Ovary (tissue), 9 donors: ENCODE data around the gene RAI14. TPM values are rescaled to one million over a fixed set of nuclear protein-coding genes. Genes with fewer than 3 reads are reported as not detected.

Experiments
- DNase-seq, 5 donors: peaks; one replicate each; pipeline ENCODE4 v3.0.0-alpha.2; 2019 to 2020
- H3K27ac ChIP-seq, 2 donors: fragments of 200-600 bp; one replicate each; pipeline versions ENCODE4 v1.5.1 to v1.8.0; 2019 to 2022
- H3K27me3 ChIP-seq: fragments of 200-600 bp; one replicate; pipeline ENCODE4 v1.8.0; 2022
- H3K36me3 ChIP-seq: fragments of 200-600 bp; sonication (generic); one replicate; pipeline ENCODE4 v1.5.1; 2019
- H3K4me1 ChIP-seq: one replicate; pipeline ENCODE4 v1.8.1; 2013; ENCODE audit warnings: mild to moderate bottlenecking, moderate library complexity; ENCODE audit not compliant: insufficient read depth
- H3K4me3 ChIP-seq: fragments of 200-600 bp; sonication (generic); one replicate; pipeline ENCODE4 v1.5.1; 2017
- H3K9me3 ChIP-seq, 2 donors: fragments of 200-600 bp in 1 of 2; sonication (generic) in 1 of 2; one replicate each; pipeline versions ENCODE4 v1.5.1 to v1.8.1; 2013 to 2019; ENCODE audit warnings: mild to moderate bottlenecking in 1 of 2, moderate library complexity in 1 of 2
- CTCF ChIP-seq, 3 donors: fragments of 450-650 bp in 2 of 3; fragments of 200-600 bp in 1 of 3; IDR thresholded peaks; one replicate each; pipeline versions ENCODE4 v1.5.1 to v1.8.0; 2016 to 2022; ENCODE audit warnings: antibody characterized with exemption in 3 of 3, mild to moderate bottlenecking in 1 of 3
- EP300 ChIP-seq: sonication (generic); formaldehyde crosslinking; IDR thresholded peaks from one replicate; pipeline ENCODE4 v1.6.1; 2017; ENCODE audit warnings: antibody characterized with exemption
- POLR2A ChIP-seq: fragments of 450-650 bp; IDR thresholded peaks from one replicate; pipeline ENCODE4 v1.6.1; 2017; ENCODE audit warnings: antibody characterized with exemption, mild to moderate bottlenecking, moderate library complexity
- WGBS, 3 donors: extraction: QIAGEN DNeasy Blood & Tissue Kit in 1 of 3; methylation state at CpG; one replicate each; pipeline versions ENCODE4 v1.1.5 to v1.1.7; 2013 to 2017; 5-methylcytosine and 5-hydroxymethylcytosine counted together
- intact Hi-C, 4 donors: fragments of 100-400 bp; cut with DNase I; formaldehyde crosslinking; loops; one replicate each; pipeline versions ENCODE4 v1.11.0 to v1.15.1; 2022 to 2023
- polyA plus RNA-seq, 2 donors: library from polyadenylated mRNA; stranded (reverse); fragments of 200-250 nt in 1 of 2; fragments of 350-450 nt in 1 of 2; fragmentation: Illumina TruSeq in 1 of 2; extraction: RNeasy Lipid Tissue Mini Kit (QIAGEN cat#74804) in 1 of 2; gene quantifications; one replicate each; pipeline ENCODE4 v1.2.3, GENCODE V29; 2013 to 2014
- total RNA-seq, 7 donors: library from RNA; depleted of rRNA in 2 of 7; stranded (reverse); fragments of >200 nt in 2 of 7; fragmentation: NEBNext Ultra II Directional in 3 of 7; extraction: Animal tissue kit (Norgen Biotek cat#: 25700) in 3 of 7; gene quantifications; one replicate each; pipeline versions ENCODE4 v1.1.0 to v1.2.4, GENCODE V29; 2016 to 2023
- donor health status: DM: no; HTN: no; CAD: no; lungs with moderate emphysema.
- donor health status: DM: no; HTN: no; CAD: no.
- donor health status: Bipolar disorder and iron deficiency.
- donor health status: DM: yes; HTN: yes; CAD: no.
- donor health status: DM: no; HTN: no; CAD: no.
- donor health status: DM: yes; HTN: yes; CAD: no.

Gene RAI14
- total and polyA plus RNA-seq, 9 donors, result 8.2 to 36.1 (median 25.9) TPM

- H3K9me3 ChIP-seq, result no peaks in the 10 kb centered on the region
- no peak for DNase-seq
- peaks cover 5% of the 10 kb centered on the region for H3K4me1 ChIP-seq
- no peaks in the 10 kb centered on the region for H3K36me3 ChIP-seq
- no peak for TF ChIP-seq CTCF (IDR thresholded peaks at IDR 0.05)
- no peak for TF ChIP-seq POLR2A
- TF ChIP-seq EP300, result no peak
- 13 to 21% (median 14%) methylated on average over 6 of the region's 6 CpGs for WGBS, 3 donors
- no peaks in the 10 kb centered on the region for H3K27me3 ChIP-seq
- intact Hi-C loops, result no loop called here
- H3K4me3 ChIP-seq, result no peak overlapping the region
- peak overlapping the region in 1 of 2 donors; percentile 40 for H3K27ac ChIP-seq
These were observed 53.9 kb downstream of the RAI14 start for GRCh38 chr5:34709861-34710673.

DNA sequence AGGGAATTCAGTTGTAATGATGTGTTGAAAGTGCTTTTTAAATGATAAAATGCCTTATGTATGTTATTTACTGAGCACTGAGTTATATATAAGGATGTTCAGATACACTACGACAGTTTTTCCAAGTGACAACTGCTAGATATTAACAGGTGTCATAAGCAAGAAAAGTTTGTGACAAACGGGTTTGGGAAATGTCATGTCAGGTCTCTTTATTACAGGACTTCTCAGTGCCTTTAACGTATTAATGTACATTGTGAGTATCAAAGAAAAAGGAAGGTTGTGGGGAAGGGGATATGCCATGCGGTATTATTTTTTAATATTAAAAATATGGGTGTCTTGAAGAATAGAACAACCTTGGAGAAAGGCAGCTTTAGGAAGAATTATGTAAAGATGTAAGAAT lies 56.4 kb downstream of the RAI14 start:
- WGBS, 3 donors, result 94 to 96% (median 95%) methylated on average over 4 of the region's 4 CpGs
- Histone ChIP-seq H3K27ac (no peak overlapping the region), H3K4me1 (peaks cover 3% of the 10 kb centered on the region), H3K36me3 (no peaks in the 10 kb centered on the region), H3K9me3 (no peaks in the 10 kb centered on the region), H3K4me3 (no peak overlapping the region), H3K27me3 (no peaks in the 10 kb centered on the region)
- DNase-seq, result no peak
- TF ChIP-seq CTCF (IDR thresholded peaks at IDR 0.05) (no peak), EP300 (no peak), POLR2A (no peak)
- intact Hi-C loops, result no loop called here

- Histone ChIP-seq H3K27ac (no peak overlapping the region), H3K9me3 (no peaks in the 10 kb centered on the region), H3K4me1 (no peaks in the 10 kb centered on the region), H3K36me3 (no peaks in the 10 kb centered on the region), H3K4me3 (no peak overlapping the region), H3K27me3 (no peaks in the 10 kb centered on the region)
- DNase-seq, result no peak
- intact Hi-C loops, result no loop called here
- TF ChIP-seq CTCF (IDR thresholded peaks at IDR 0.05) (no peak), POLR2A (no peak), EP300 (no peak)
- 41 to 53% (median 42%) methylated on average over 1 of the region's 1 CpG for WGBS, 3 donors
These were observed 59.6 kb downstream of the RAI14 start for GRCh38 chr5:34715711-34716110.

- Histone ChIP-seq H3K36me3 (no peaks in the 10 kb centered on the region), H3K4me1 (no peaks in the 10 kb centered on the region), H3K27ac (no peak overlapping the region), H3K9me3 (no peaks in the 10 kb centered on the region), H3K27me3 (no peaks in the 10 kb centered on the region), H3K4me3 (no peak overlapping the region)
- DNase-seq, result no peak
- TF ChIP-seq CTCF (IDR thresholded peaks at IDR 0.05) (no peak), EP300 (no peak), POLR2A (no peak)
- intact Hi-C loops, result no loop called here
- 70 to 93% (median 71%) methylated on average over 2 of the region's 2 CpGs for WGBS, 3 donors
These were observed 60.9 kb downstream of the RAI14 start for GRCh38 chr5:34716986-34717385.
